HUES64 (cell line): ENCODE measurements around the gene FADS6.
"Not testable (repeated sequence)": the region's sequence is repeated elsewhere in the genome, so short reads cannot be mapped to it uniquely, and the experiment has no call there.

ENCODE experiments used
- H3K27ac ChIP-seq: 2 replicates; pipeline ENCODE4 v1.7.0; 2013; ENCODE audit warnings: low read depth, low read length, inconsistent platforms
- H3K27me3 ChIP-seq: 2 replicates; pipeline ENCODE4 v1.6.1; 2013; ENCODE audit warnings: mild to moderate bottlenecking, low read length; ENCODE audit not compliant: insufficient read depth
- H3K36me3 ChIP-seq: 2 replicates; pipeline ENCODE4 v1.6.1; 2013; ENCODE audit warnings: mild to moderate bottlenecking, low read length; ENCODE audit not compliant: insufficient read depth
- H3K4me1 ChIP-seq: 2 replicates; pipeline ENCODE4 v1.6.1; 2013; ENCODE audit warnings: mild to moderate bottlenecking, low read length, moderate library complexity; ENCODE audit not compliant: insufficient read depth
- H3K4me3 ChIP-seq: 2 replicates; pipeline ENCODE4 v1.5.1; 2013; ENCODE audit warnings: mild to moderate bottlenecking, low read length, moderate library complexity
- H3K9ac ChIP-seq: 2 replicates; pipeline ENCODE4 v1.6.1; 2013; ENCODE audit warnings: mild to moderate bottlenecking, low read depth, low read length
- H3K9me3 ChIP-seq: 2 replicates; pipeline ENCODE4 v1.6.1; 2013; ENCODE audit warnings: low read depth, low read length; ENCODE audit not compliant: insufficient read depth
- WGBS: fragments of 150-250, 120-280 bp; methylation state at CpG from one replicate; pipeline ENCODE4 v1.1.7; 2013; ENCODE audit warnings: missing lambda C conversion rate; 5-methylcytosine and 5-hydroxymethylcytosine counted together

The FADS6 gene

DNA sequence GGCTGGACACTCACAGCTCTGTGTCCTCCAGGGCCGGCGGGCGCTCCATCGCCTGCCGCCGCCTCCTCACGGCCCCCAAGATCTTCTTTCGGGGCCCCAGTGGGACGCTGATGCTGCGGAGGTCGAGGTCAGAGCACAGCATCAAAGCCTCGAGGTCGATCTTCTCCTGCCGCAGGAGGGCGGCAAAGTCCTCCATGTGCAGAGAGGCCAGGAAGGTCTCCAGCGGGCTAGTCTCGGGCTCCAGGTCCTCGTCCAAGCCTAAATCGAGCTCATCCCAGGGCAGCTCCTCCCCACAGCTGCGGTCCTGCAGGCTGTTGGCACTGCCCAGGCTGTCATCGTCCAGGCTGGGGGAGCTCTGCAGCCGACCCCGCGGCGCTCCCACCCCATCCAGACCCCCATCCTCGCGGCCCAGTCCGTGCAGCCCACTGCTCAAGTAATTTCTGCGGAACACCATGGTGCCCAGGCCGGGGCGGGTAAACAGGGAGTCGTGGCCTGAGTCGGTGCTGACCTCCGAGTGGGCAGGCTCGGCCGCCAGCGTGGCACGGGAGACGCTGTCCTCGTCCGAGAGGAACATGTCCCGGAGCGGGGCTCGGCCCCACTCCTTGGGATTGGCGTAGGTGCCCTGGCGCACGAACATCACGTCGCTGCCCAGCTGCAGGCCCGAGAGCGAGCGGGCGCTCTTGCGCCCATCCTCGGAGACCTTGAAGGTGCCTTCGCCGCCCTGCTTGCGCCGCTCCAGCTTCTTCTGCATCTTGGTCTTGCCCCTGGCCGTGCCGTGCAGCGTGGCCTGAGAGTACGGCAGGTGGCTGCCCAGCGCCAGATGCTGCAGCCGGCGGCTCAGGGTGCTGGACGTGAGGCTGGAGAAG is 26.2 kb upstream of the FADS6 start:
- WGBS: 89% methylated on average over 67 of the region's 67 CpGs
- H3K27ac ChIP-seq: no peak overlapping the region
- H3K4me1 ChIP-seq: 0 out of 2 replicates have a peak, but pooled peaks cover 2% of the 10 kb centered on the region
- no peaks in the 10 kb centered on the region for H3K36me3 ChIP-seq
- H3K9me3 ChIP-seq: no peaks in the 10 kb centered on the region
- no peak overlapping the region for H3K9ac ChIP-seq
- peaks cover 42% of the 10 kb centered on the region for H3K27me3 ChIP-seq
- H3K4me3 ChIP-seq: no peak overlapping the region

DNA sequence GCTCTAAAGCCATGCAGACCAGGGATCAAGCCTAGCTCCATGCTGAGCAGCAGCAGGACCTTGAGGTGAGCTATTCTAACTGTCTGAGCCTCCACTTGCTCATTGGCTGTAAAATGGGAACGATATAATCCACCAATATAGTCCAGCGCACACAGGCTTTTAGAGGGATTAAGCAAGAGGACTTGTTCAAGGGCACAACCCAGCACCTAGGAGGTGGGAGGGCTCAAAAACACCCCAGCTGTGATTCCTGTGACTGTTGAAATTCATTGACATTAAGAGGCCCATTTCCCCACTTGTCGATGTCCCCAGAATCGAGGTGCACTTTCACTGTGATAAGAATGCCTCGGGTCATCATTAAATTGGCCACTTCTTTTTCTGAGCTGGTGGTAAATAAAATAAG is 25.5 kb upstream of the FADS6 start:
- peaks cover 34% of the 10 kb centered on the region for H3K27me3 ChIP-seq
- H3K36me3 ChIP-seq: no peaks in the 10 kb centered on the region
- no peak overlapping the region for H3K27ac ChIP-seq
- WGBS: 97% methylated on average over 5 of the region's 5 CpGs
- H3K9ac ChIP-seq: no peak overlapping the region
- no peaks in the 10 kb centered on the region for H3K9me3 ChIP-seq
- no peak overlapping the region for H3K4me3 ChIP-seq
- no peaks in the 10 kb centered on the region for H3K4me1 ChIP-seq

DNA sequence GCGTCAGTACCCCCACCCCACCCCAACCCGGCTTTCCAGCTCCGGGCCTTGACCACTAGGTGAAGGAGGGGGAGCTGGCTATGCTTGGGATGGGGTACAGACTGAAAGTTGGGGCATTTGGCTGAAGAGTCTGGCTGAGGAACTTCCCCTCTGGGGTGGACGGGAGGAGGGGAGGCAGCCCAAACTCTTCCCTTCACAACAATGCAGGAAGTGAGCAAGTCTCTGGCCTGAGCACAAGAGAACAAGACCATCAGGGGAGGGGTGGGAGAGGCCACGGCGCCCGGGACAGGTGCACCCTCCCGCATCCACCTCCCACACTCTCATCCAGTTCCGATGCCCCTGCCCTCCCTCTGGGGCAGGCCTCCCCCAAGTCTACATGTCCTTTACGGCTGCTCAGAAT is 24.0 kb upstream of the FADS6 start:
- 84% methylated on average over 7 of the region's 10 CpGs for WGBS
- no peaks in the 10 kb centered on the region for H3K36me3 ChIP-seq
- peaks cover 20% of the 10 kb centered on the region for H3K27me3 ChIP-seq
- H3K9ac ChIP-seq: no peak overlapping the region
- no peak overlapping the region for H3K27ac ChIP-seq
- no peak overlapping the region for H3K4me3 ChIP-seq
- no peaks in the 10 kb centered on the region for H3K9me3 ChIP-seq
- H3K4me1 ChIP-seq: no peaks in the 10 kb centered on the region

DNA sequence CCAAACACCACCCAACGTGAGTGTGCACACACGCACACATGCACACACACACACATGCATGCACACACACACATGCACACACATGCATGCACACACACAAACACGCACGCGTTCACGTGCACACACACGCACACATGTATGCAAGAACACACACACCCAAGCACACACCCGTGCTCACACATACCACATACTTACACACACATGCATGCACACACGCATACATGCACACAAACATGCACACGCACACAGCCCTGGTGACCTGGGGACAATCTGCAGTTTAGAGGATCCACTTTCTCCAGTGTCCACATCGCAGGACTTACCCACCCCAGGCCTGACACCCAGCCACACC is 23.4 kb upstream of the FADS6 start:
- Histone ChIP-seq H3K27me3 (peaks cover 15% of the 10 kb centered on the region; the same call in 1 of the 2 replicates), H3K9ac (no peak overlapping the region)

DNA sequence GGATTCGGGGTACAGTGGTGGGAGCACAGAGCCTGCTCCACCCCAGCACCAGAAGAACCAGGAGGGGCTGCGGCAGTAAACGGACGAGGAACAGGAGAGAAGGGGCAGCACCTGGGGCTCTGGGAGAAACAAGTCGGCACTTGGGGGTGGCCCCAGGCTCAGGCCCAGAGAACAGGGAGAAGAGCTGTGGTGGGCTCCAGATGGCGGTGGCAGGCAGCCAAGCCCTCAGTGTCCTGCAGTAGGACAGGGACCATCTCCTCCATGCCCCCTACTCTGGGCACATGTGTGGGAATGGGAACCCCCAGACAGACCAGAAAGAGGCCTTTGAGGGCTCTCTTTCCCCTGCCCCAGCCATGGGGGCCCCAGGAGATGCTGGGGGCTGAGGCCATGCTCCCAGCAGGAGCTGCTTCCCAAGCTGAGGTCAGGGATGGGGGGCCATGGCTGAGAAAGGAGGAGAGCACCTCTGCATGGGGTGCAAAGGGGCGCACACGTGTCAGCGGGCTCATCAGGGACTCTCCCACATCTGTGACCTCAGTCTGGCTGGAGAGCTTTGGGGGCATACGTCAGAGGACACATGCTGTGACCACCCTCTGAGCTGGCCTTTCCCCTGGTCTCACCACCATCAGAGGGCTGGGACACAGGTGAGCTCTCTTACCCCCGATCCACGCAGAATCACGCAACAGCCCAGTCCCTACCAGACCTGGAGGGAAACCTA is 22.9 kb upstream of the FADS6 start:
- Histone ChIP-seq H3K27me3 (peaks cover 10% of the 10 kb centered on the region; the same call in 1 of the 2 replicates), H3K27ac (no peak overlapping the region), H3K4me1 (no peaks in the 10 kb centered on the region), H3K9me3 (no peaks in the 10 kb centered on the region), H3K4me3 (no peak overlapping the region), H3K36me3 (no peaks in the 10 kb centered on the region), H3K9ac (no peak overlapping the region)
- WGBS: 90% methylated on average over 13 of the region's 13 CpGs

More for the DNA sequence above, 23.4 kb upstream of the FADS6 start:
- 94% methylated on average over 11 of the region's 11 CpGs for WGBS
- no peaks in the 10 kb centered on the region for H3K9me3 ChIP-seq
- no peak overlapping the region for H3K27ac ChIP-seq
- no peak overlapping the region for H3K4me3 ChIP-seq
- no peaks in the 10 kb centered on the region for H3K4me1 ChIP-seq
- H3K36me3 ChIP-seq: no peaks in the 10 kb centered on the region

DNA sequence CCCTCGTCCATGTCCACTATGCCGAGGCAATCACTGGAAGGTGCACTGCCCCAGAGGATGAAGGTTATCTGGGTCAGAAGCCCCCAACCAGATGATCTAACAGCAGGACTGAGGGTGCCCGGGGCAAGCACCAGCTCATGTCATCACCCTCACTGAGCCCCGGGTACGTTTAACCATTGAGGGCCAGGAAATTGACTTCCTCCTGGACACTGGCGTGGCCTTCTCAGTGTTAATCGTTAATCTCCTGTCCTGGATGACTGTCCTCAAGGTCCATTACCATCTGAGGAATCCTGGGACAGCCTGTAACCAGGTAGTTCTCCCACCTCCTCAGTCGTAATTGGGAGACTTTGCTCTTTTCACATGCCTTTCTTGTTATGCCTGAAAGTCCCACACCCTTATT is 18.0 kb upstream of the FADS6 start:
- H3K9me3 ChIP-seq, H3K4me3 ChIP-seq, H3K27ac ChIP-seq, H3K36me3 ChIP-seq, H3K27me3 ChIP-seq, H3K9ac ChIP-seq: not testable (repeated sequence)
- 89% methylated on average over 8 of the region's 8 CpGs for WGBS
- peaks cover 11% of the 10 kb centered on the region; the same call in 1 of the 2 replicates for H3K4me1 ChIP-seq

DNA sequence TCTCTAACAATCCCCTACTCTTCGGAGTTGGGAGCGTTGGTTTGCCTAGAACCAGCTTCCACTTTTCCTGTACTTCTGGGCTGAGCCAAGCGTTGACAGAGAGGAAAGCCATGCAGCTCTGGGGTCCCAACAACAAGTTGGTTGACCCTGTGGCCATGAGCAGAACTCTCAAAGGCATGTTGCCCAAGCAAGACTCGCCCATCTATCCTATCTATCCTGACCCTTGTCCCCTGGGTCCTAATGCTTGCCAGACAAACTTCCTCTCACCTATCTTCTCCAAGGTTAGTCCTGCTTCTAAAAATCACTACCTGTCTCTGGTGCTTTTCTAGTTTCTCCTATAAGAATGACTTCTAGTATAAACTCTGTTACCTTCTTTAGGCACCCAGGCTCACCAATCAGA is 15.7 kb upstream of the FADS6 start:
- H3K9me3 ChIP-seq, H3K36me3 ChIP-seq, H3K27ac ChIP-seq, H3K27me3 ChIP-seq, H3K9ac ChIP-seq, H3K4me3 ChIP-seq: not testable (repeated sequence)
- peaks cover 11% of the 10 kb centered on the region; the same call in 1 of the 2 replicates for H3K4me1 ChIP-seq
- 60% methylated on average over 4 of the region's 4 CpGs for WGBS

DNA sequence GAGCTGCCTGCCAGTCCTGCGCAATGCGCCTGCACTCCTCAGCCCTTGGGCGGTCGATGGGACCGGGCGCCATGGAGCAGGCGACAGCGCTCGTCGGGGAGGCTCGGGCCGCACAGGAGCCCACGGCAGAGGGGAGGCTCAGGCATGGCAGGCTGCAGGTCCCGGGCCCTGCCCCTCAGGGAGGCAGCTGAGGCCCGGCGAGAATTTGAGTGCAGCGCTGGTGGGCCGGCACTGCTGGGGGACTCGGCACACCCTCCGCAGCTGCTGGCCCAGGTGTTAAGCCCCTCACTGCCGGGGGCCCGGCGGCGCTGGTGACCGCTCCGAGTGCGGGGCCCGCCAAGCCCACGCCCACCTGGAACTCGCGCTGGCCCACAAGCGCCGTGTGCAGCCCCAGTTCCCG is 13.6 kb upstream of the FADS6 start:
- WGBS: 96% methylated on average over 34 of the region's 34 CpGs
- Histone ChIP-seq H3K9me3 (no peaks in the 10 kb centered on the region), H3K36me3 (no peaks in the 10 kb centered on the region), H3K27me3 (no peaks in the 10 kb centered on the region), H3K9ac (no peak overlapping the region), H3K27ac (no peak overlapping the region), H3K4me1 (peaks cover 11% of the 10 kb centered on the region; the same call in 1 of the 2 replicates), H3K4me3 (no peak overlapping the region)

DNA sequence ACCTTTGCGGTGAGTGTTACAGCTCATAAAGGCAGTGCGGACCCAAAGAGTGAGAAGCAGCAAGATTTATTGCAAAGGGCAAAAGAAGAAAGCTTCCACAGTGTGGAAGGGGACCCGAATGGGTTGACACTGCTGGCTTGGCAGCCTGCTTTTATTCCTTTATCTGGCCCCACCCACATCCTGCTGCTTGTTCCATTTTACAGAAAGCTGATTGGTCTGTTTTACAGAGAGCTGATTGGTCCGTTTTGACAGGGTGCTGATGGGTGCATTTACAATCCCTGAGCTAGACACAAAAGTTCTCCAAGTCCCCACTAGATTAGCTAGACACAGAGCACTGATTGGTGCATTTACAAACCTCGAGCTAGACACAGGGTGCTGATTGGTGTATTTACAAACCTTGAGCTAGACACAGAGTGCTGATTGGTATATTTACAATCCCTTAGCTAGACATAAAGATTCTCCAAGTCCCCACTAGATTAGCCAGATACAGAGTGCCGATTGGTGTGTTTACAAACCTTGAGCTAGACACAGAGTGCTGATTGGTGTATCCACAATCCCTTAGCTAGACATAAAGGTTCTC is 12.9 kb upstream of the FADS6 start:
- peaks cover 11% of the 10 kb centered on the region; the same call in 1 of the 2 replicates for H3K4me1 ChIP-seq
- WGBS: 87% methylated on average over 5 of the region's 6 CpGs
- not testable (repeated sequence) for H3K9ac ChIP-seq, H3K9me3 ChIP-seq, H3K27me3 ChIP-seq, H3K27ac ChIP-seq, H3K36me3 ChIP-seq, H3K4me3 ChIP-seq

DNA sequence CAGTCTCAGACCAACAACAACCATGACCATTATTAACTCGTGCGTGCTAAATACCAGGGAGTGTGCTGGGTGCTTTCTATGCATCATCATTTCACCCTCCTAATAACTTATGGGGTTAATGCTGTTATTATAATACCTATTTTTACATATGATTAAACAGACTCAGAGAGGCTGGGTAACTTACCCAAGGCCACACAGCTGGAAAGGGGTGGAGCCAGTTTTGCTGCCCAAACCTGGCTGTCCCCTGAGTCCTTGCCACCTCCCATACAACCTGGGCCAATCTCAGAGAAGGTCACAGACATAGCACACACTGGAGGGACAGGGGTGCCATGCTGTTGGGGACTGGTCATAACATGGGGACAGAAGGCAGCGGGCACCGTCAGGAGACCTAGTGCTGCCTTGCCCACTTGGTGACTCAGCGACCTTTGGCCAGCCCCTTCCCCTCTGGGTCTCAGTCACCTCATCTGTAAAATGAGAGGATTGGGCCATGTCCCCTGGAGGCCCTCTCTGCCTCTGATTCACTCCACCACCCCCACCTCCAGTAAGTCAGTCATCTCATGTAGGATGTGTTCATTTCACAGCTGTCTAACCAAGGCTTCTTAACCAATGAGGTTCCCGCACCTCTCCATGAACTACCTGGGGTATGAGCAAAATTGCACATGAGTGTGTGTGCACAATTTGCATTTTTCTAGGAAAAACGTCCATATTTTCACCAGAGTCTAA is 11.4 kb upstream of the FADS6 start:
- Histone ChIP-seq H3K4me1 (peaks cover 5% of the 10 kb centered on the region; the same call in 1 of the 2 replicates), H3K27me3 (no peaks in the 10 kb centered on the region; the same call in 1 of the 2 replicates), H3K9ac (no peak overlapping the region), H3K27ac (no peak overlapping the region), H3K36me3 (no peaks in the 10 kb centered on the region), H3K4me3 (no peak overlapping the region), H3K9me3 (no peaks in the 10 kb centered on the region)
- WGBS: 88% methylated on average over 7 of the region's 7 CpGs

DNA sequence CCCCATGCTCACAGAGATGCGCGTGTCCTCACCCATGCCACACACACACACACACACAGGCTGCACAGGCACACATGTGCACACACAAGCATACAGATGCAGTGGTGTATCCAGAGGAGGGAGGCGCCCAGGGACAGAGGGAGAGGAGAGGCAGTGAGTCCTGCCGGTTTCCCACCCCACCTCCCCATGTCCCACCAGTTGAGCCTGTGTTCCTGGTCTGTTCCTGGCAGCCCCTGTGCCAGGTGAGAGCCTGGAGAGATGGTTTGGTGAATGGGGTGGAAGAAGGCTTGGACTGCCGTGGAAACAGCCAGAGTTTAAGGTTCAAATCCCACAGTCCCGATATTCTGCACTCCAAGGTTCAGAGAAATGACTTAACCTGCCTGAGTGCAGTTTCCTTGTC is 10.2 kb upstream of the FADS6 start:
- no peaks in the 10 kb centered on the region for H3K9me3 ChIP-seq
- H3K4me3 ChIP-seq: no peak overlapping the region
- no peak overlapping the region for H3K27ac ChIP-seq
- H3K36me3 ChIP-seq: no peaks in the 10 kb centered on the region
- H3K27me3 ChIP-seq: no peaks in the 10 kb centered on the region; the same call in 1 of the 2 replicates
- H3K4me1 ChIP-seq: no peaks in the 10 kb centered on the region
- WGBS: 94% methylated on average over 4 of the region's 6 CpGs
- H3K9ac ChIP-seq: no peak overlapping the region
